ENCODE results near the gene INPP5F. TPM values are rescaled to one million over a fixed set of nuclear protein-coding genes. Genes with fewer than 3 reads are reported as not detected.
A peak's percentile ranks its signal among the peaks of the same experiment; 100 is the strongest.
"Not testable (repeated sequence)": the region's sequence is repeated elsewhere in the genome, so short reads cannot be mapped to it uniquely, and the experiment has no call there.

Gene INPP5F
- total RNA-seq, 1 experiment from 2014 or later = 46.3 TPM

DNA sequence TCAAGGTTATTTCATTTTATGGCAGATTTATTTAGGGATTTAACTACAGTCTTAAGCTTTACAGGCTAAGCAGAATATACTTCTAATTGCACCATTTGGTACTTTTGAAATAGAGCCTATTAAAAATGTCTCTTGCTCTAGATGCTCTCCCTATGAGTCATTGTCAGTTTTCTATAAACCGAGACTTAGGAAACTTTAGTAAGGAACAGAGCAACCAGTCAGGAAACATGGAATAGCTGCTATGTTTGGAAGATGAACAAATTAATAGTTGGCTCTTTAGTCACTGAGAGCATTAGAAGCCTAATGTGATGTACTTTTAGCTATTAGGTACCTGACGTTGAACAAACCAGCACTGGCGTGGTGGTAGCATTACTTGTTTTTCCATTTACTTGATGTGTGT lies 35.3 kb downstream of the INPP5F start:
- Histone ChIP-seq H3K4me3 (no peak overlapping the region), H3K27me3 (replicated peaks) (no peaks in the 10 kb centered on the region), H3K4me1 (replicated peaks) (peaks cover 55% of the 10 kb centered on the region), H3K27ac (peak overlapping the region; percentile 26), H3K9me3 (replicated peaks) (no peaks in the 10 kb centered on the region), H3K36me3 (no peaks in the 10 kb centered on the region; the same call in 1 of the 2 replicates)
- DNase-seq (ENCODE audit: low read depth in 1 of 2, low spot score in 2 of 2) = peak in 1 of 2 experiments; percentile 68

DNA sequence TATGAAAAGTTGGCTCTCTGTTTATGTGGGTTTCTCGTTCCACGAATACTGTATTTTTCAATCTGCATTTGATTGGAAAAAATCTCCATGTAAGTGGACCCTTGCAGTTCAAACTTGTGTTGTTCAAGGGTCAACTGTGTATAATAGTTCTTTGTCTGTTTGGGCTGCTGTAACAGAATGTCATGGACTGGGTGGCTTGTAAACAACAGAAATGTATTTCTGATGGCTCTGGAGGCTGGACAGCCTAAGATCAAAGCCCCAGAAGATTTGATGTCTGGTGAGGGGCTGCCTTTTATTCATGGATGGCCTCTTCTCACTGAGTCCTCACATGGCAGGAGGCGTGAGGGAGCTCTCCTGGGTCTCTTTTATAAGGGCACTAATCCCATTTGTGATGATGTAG lies 36.2 kb downstream of the INPP5F start:
- no peak for DNase-seq (ENCODE audit: low read depth in 1 of 2, low spot score in 2 of 2)
- Histone ChIP-seq H3K9me3 (replicated peaks) (no peaks in the 10 kb centered on the region), H3K4me1 (replicated peaks) (peaks cover 58% of the 10 kb centered on the region), H3K36me3 (no peaks in the 10 kb centered on the region; the same call in 1 of the 2 replicates), H3K27ac (0 out of 2 replicates have a peak overlapping the region, but pooled peaks have one; percentile 26), H3K4me3 (no peak overlapping the region), H3K27me3 (replicated peaks) (no peaks in the 10 kb centered on the region)

DNA sequence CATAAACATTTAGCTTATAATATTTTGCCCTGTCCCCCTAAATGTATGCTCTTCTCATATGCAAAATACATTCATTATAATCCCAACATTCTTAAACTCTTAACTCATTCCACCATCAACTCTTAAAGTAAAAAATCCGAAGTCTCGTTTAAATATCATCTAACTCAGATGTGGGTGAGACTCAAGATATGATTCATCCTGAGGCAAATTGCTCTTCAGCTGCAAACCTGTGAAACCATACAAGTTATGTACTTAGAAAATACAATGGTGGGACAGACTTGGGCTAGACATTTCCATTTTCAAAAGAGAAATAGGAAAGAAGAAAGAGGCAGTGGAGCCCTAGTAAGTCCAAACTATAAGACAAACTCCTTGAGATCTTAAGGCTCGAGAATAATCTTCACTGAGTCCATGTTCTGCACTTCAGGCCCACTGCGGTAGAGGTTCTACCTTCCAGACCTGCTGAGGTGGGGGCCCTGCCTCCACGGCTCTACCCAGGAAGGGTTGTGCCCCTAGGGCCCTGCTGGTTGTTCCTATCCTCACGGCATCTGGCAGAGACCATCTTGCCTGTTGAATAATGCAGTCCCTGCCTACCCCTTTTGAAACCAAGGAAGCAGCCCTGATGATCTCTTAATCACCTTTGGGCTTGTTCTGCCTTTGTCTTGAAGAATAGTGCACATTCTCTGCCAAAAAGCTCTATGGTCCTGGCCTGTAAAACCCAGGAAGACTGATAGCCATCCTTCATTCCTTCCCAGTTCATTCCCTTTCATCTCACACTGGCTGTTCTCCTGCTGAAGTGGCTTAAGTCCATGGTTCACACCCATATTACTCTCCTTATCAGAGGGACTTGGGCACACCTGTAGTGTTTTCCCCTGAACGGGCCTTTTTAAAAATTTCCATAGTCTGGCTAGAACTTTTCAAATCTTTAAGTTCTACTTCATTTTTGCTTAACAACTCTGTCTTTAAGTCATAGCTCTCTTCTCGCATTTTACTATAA lies 37.3 kb downstream of the INPP5F start:
- Histone ChIP-seq H3K9me3 (replicated peaks) (no peaks in the 10 kb centered on the region), H3K36me3 (no peaks in the 10 kb centered on the region; the same call in 1 of the 2 replicates), H3K4me3 (no peak overlapping the region), H3K4me1 (replicated peaks) (peaks cover 67% of the 10 kb centered on the region), H3K27me3 (replicated peaks) (no peaks in the 10 kb centered on the region), H3K27ac (peak overlapping the region; percentile 2; the same call in 1 of the 2 replicates)
- no peak for DNase-seq (ENCODE audit: low read depth in 1 of 2, low spot score in 2 of 2)

DNA sequence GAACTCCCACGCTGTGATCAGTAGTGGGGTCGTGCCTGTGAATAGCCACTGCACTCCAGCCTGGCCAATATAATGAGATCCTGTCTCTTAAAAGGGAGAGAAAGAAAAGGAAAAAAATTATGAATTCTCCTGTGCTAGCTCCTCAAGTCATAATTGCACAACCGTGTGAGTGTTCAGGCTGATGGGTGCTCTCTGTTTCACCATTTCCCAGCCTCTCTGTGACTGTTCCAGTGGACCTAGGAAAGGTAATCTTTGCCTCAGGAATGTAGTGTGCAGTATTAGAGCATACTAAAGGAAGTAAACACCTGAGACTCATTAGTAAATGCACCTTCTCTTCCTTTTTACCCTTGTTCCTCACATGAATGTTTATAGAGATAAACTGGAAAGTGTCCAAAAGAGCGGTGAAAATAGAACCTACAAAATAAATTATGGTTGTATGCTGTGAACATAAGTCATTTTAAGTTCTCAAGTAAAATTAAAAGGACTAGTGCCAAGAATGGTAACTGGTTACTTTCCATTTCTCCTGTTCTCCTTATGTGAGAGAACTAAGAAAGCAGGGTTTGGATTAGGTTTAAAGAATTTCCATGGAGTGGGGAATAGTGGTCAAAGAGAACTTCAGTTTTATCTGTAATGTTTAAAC lies 42.7 kb downstream of the INPP5F start:
- Histone ChIP-seq H3K36me3 (no peaks in the 10 kb centered on the region), H3K4me1 (replicated peaks) (peaks cover 50% of the 10 kb centered on the region), H3K4me3 (no peak overlapping the region), H3K27ac (no peak overlapping the region), H3K9me3 (replicated peaks) (no peaks in the 10 kb centered on the region), H3K27me3 (replicated peaks) (no peaks in the 10 kb centered on the region)
- no peak for DNase-seq (ENCODE audit: low read depth in 1 of 2, low spot score in 2 of 2)

DNA sequence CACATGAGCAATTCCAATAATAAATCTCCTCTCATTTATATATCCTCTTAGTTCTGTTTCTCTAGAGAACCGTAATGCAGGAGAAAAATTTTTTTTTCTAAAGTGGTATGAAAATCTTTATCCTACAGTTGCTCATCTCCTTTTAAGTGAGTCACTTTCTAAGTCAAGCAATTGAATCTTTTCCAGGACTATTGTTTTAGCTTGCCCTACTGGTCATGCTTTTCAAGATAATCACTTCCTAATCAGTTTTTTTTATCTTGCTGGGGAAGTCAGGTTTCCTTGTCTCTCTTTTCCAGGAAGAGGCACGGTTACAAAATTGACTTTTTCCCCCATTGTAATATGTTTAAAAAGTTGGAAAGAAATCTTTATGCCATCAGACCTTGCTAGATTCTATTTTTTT lies 44.0 kb downstream of the INPP5F start:
- no peaks in the 10 kb centered on the region for H3K27me3 ChIP-seq (replicated peaks)
- H3K27ac ChIP-seq = peak overlapping the region; percentile 30
- H3K36me3 ChIP-seq = no peaks in the 10 kb centered on the region
- H3K4me3 ChIP-seq = no peak overlapping the region
- DNase-seq (ENCODE audit: low read depth in 1 of 2, low spot score in 2 of 2) = peak in 1 of 2 experiments; percentile 61
- H3K4me1 ChIP-seq (replicated peaks) = peaks cover 50% of the 10 kb centered on the region
- no peaks in the 10 kb centered on the region for H3K9me3 ChIP-seq (replicated peaks)

DNA sequence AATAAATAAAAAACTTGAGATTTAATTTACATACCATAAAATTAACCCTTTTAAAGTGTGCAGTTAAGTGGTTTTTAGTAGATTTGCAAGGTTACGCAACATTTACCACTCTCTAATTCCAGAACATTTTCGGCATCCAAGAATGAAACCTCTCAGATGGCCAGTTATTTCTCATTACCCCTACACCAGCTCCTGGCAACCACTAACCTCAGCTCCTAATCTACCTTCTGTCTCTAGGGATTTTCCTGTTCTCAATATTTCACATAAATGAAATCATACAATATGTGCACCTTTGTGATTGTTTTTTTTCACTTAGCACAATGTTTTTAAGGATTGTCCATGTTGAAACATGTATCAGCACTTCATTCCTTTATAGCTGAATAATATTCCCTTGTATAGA lies 45.1 kb downstream of the INPP5F start:
- Histone ChIP-seq H3K27me3 (replicated peaks) (no peaks in the 10 kb centered on the region), H3K36me3 (no peaks in the 10 kb centered on the region), H3K4me1 (replicated peaks) (peaks cover 50% of the 10 kb centered on the region), H3K4me3 (no peak overlapping the region), H3K27ac (peak overlapping the region; percentile 30; the same call in 1 of the 2 replicates), H3K9me3 (replicated peaks) (no peaks in the 10 kb centered on the region)
- DNase-seq (ENCODE audit: low read depth in 1 of 2, low spot score in 2 of 2) = no peak

DNA sequence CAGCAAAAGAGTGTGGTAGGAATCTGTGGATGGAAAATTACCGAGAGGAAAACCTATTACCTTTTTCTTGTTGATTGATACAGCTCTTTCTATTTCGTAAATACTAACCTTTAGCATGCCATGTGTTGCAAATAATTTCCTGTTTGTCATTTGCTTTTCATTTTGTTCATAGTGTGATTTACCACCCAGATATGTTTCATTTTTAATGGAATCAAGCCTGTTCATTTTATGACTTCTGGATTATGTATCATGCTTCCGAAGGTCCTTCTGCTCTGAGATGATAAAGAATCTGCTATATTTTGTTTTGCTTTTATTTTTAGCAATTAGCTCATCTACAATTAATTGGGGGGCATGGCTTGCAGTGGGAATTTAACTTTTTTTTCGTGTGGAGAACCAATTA lies 46.5 kb downstream of the INPP5F start:
- no peak overlapping the region for H3K4me3 ChIP-seq
- H3K27me3 ChIP-seq (replicated peaks) = no peaks in the 10 kb centered on the region
- H3K9me3 ChIP-seq (replicated peaks) = no peaks in the 10 kb centered on the region
- H3K36me3 ChIP-seq = no peaks in the 10 kb centered on the region
- peaks cover 46% of the 10 kb centered on the region for H3K4me1 ChIP-seq (replicated peaks)
- H3K27ac ChIP-seq = no peak overlapping the region
- DNase-seq (ENCODE audit: low read depth in 1 of 2, low spot score in 2 of 2) = no peak

DNA sequence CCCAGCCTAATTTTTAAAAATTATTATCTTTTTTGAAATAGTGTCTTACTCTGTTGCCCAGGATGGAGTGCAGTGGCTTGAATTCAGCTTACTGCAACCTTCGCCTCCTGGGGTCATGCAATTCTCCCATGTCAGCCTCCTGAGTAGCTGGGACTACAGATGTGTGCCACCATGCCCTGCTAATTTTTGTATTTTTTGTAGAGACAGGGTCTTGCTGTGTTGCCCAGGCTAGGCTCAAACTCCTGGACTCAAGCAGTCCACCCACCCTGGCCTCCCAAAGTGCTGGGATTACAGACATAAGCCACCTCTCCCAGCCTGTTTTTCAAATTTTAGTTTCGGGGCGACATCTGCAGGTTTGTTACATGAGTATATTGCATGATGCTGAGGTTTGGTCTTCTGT lies 47.2 kb downstream of the INPP5F start:
- H3K27ac ChIP-seq; H3K36me3 ChIP-seq; H3K4me3 ChIP-seq; DNase-seq (ENCODE audit: low read depth in 1 of 2, low spot score in 2 of 2); H3K27me3 ChIP-seq (replicated peaks); H3K9me3 ChIP-seq (replicated peaks): not testable (repeated sequence)
- H3K4me1 ChIP-seq (replicated peaks) = peaks cover 40% of the 10 kb centered on the region

DNA sequence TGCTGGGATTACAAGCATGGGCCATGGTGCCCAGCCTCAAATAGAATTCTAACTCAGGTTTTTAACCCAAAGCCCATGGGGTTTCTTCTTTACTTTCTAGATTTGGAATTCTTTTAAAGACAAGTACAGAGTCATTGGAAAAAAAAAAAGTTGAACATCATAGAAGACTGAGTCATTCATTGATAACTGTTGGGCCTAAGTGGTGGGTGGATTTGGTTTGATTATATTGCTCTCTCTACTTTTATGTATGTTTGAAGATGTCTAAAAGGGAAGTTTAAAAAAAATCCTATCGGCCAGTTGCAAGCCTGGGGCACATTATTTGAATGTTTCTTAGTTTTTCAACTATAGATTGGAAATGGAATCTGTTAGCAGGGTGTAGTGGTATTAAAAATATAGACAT lies 49.7 kb downstream of the INPP5F start:
- Histone ChIP-seq H3K27ac (no peak overlapping the region), H3K9me3 (replicated peaks) (no peaks in the 10 kb centered on the region), H3K4me1 (replicated peaks) (peaks cover 30% of the 10 kb centered on the region), H3K36me3 (no peaks in the 10 kb centered on the region), H3K27me3 (replicated peaks) (no peaks in the 10 kb centered on the region), H3K4me3 (no peak overlapping the region)
- DNase-seq (ENCODE audit: low read depth in 1 of 2, low spot score in 2 of 2) = no peak

DNA sequence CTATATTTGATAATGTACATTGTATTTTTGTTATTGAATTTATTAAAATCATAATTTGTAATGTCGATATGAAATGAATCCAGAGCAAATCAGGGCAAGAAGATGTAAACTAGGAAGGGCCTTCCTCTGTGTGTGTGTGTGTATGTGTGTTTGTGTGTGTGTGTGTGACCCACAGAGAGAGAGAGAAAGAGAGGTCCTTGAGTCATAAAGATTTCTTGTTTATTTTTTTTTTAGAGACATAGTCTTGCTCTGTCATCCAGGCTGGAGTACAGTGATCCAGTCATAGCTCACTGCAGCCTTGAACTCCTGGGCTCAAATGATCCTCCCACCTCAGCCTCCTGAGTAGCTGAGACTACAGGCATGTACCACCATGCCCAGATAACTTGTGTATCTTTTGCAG lies 50.7 kb downstream of the INPP5F start:
- Histone ChIP-seq H3K36me3 (no peaks in the 10 kb centered on the region), H3K27ac (no peak overlapping the region)
- peak; percentile 53 to 63 for DNase-seq (ENCODE audit: low read depth in 1 of 2, low spot score in 2 of 2)

DNA sequence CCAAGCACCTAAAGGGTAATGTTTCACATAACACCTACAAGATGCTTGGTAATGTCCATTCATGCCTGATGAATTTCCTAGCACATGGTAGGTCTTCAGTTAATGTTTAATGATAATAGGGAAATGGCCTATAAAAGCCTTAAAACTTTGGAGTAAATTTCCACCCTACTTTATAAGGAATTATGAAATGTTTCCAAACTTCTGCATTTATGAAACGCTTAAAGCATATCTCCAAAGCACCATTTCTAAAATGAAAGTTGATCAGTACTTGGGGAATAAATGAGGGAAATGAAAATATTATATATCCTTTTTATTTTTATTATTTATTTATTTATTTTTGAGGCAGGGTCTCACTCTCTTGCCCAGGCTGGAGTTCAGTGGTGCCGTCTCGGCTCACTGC lies 51.8 kb downstream of the INPP5F start:
- DNase-seq (ENCODE audit: low read depth in 1 of 2, low spot score in 2 of 2) = no peak
- H3K4me1 ChIP-seq (replicated peaks) = peaks cover 27% of the 10 kb centered on the region

More for the DNA sequence above, 50.7 kb downstream of the INPP5F start:
- no peaks in the 10 kb centered on the region for H3K27me3 ChIP-seq (replicated peaks)
- H3K4me3 ChIP-seq = no peak overlapping the region
- peaks cover 21% of the 10 kb centered on the region for H3K4me1 ChIP-seq (replicated peaks)
- no peaks in the 10 kb centered on the region for H3K9me3 ChIP-seq (replicated peaks)

DNA sequence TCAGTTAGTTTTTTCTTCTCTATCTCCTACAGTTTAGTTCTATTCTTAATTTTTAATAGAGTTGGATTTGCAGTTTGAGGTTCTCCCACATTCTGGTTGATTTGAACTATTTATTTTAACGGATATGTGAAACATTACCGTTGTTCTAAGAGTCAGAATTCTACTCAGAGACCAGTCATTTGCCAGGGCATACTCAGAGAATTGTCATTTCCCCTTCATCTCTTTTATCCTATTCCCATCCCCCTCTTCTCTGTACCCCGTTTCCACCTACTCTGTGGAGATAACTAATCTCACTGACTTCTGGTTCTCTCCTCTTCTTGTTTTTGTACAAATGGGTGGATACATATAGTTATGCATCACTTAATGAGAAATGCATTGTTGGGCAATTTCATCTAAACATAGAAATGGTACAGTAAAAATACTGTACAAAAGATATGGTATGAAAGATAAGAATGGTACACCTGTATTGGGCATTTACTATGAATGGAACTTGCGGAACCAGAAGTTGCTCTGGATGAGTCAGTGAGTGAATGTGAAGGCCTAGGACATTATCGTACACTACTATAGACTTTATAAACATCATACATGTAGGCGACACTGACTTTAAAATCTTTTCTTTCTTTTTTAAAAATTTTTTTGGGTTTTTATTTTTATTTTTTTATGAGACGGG lies 53.1 kb downstream of the INPP5F start:
- Histone ChIP-seq H3K27me3 (replicated peaks) (no peaks in the 10 kb centered on the region), H3K9me3 (replicated peaks) (no peaks in the 10 kb centered on the region), H3K36me3 (no peaks in the 10 kb centered on the region), H3K4me3 (no peak overlapping the region), H3K27ac (peak overlapping the region; percentile 40), H3K4me1 (replicated peaks) (peaks cover 39% of the 10 kb centered on the region)
- DNase-seq (ENCODE audit: low read depth in 1 of 2, low spot score in 2 of 2) = no peak

More for the DNA sequence above, 51.8 kb downstream of the INPP5F start:
- H3K36me3 ChIP-seq = no peaks in the 10 kb centered on the region
- no peaks in the 10 kb centered on the region for H3K27me3 ChIP-seq (replicated peaks)
- no peaks in the 10 kb centered on the region for H3K9me3 ChIP-seq (replicated peaks)
- no peak overlapping the region for H3K27ac ChIP-seq
- no peak overlapping the region for H3K4me3 ChIP-seq

DNA sequence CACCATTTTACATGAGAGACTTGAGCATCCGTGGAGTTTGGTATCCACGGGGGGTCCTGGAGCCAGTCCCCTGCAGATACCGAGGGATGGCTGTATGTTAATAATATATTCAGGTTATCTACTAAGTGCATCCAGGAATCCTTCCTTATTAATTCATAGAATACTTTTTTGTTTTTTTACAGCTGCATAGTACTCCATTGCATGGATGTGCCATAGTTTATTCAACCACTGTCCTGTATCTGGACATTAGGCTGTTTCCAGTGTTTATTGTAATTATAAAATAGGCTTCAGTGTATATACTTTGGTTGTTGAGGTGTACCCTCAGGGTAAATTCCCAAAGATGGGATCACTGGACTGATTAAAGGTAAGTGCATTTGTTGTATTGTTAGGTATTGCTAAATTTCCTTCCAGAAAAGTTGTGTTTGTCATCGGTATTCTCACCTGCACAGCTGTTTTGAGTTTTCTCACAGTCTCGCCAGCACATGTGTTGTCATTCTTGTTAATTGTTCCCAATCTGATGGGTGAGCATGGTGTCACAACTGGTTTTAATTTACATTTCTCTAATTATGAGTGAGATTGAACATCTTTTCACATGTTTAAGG lies 55.1 kb downstream of the INPP5F start:
- no peaks in the 10 kb centered on the region for H3K36me3 ChIP-seq
- H3K4me1 ChIP-seq (replicated peaks) = peaks cover 57% of the 10 kb centered on the region
- H3K4me3 ChIP-seq = no peak overlapping the region
- no peaks in the 10 kb centered on the region for H3K9me3 ChIP-seq (replicated peaks)
- no peak overlapping the region for H3K27ac ChIP-seq
- no peaks in the 10 kb centered on the region for H3K27me3 ChIP-seq (replicated peaks)
- DNase-seq (ENCODE audit: low read depth in 1 of 2, low spot score in 2 of 2) = no peak
